Islet precursor cell (in vitro differentiated cells): ENCODE results near the gene RRBP1.

ENCODE experiments used
- DNase-seq: peaks from one replicate; pipeline ENCODE4 v3.0.0-alpha.2; 2018

The RRBP1 gene

DNA sequence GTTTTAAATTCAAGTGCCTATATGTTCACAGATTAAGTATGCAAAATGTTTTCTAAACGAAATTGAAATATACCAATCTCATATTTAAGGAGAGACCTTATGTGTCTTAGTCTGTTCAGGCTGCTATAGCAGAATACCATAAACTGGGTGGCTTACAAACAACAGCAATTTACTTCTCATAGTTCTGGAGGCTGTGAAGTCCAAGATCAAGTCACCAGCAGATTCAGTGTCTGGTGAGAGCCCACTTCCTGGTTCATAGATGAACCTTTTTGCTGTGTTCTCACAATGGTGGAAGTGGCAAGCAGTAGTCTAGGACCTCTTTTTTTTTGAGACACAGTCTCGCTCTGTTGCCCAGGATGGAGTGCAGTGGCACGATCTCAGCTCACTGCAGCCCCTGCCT is 115.7 kb downstream of the RRBP1 start:
- DNase-seq = no peak

DNA sequence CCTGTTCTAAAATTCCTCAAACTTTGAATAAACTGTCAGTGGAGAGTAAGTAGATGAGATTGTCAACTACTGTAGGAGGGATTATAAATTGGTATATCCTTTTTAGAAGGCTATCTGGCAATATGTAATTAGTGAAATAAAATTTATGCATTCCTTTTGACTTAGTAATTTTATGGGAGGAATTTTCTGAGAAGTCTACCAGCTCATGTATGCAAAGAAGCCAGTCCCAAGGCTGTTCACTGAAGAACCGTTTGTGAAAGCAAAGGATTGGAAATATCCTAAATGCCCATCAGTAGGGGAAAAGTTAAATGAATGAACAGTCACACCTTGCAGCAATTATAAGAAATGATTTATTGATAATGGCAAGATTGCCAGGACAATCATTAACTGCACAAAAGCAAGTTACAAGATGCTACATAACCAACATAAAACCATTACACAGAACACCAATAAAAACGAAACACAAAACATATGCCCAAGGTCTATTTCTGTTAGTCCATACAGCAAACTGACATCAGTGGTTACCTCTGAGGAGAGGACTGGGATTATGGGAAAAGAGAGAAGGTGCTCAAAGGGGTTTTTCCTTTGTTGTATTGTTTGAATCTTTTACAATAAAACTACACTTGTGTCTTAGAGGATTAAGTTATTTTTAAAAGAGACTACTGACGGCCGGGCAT is 116.7 kb downstream of the RRBP1 start:
- no peak for DNase-seq
